Embryonic facial prominence (tissue), 1 donor: ENCODE measurements around the gene SSPN.
"Not testable (repeated sequence)": the region's sequence is repeated elsewhere in the genome, so short reads cannot be mapped to it uniquely, and the experiment has no call there.

Source experiments
- DNase-seq: peaks from one replicate; pipeline ENCODE4 v3.0.0-alpha.2; 2016; ENCODE audit errors: extremely low spot score

The SSPN gene

DNA sequence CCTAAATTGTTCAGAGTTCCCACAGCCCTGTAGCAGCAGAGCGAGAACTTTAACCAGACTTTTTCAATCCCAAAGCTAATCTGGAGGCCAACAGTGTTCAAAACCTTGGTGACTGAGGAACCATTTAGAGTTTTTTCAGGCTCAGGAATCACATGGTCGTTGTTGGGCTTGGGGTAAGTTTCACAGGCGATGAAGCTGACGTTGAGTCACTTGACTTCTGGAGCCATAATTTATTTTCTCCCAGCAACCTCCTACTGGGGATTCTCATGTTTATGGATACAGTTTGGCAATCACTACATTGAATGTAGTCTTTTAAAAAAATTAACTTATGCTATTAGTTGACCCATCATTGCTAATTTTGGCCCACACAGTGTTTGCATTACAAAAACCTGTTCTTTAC lies 34.5 kb downstream of the SSPN start:
- DNase-seq = no peak

- no peak for DNase-seq
These were observed 36.1 kb downstream of the SSPN start for GRCh38 chr12:26231470-26231869.

GRCh38 chr12:26231921-26232320 lies 36.5 kb downstream of the SSPN start:
- DNase-seq = no peak

DNA sequence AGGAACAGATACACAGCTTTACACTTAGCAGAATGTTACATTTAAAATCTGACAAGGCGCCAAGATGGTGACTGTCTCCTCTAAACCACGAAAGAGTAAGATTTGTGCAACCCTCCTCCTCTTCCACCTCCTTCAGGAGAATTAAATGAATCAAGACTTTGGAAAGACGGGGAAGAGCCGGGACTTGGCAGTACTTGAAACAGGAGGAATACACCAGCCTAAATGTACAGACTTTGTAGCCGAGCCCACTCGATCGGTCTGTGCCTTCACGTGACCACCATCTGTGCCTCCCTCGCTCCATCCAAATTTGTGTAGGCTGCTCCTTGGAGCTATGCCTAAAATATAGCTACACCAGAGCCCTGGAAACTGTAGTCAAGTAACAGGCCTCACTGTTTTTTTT lies 38.3 kb downstream of the SSPN start:
- DNase-seq = peak; percentile 60

DNA sequence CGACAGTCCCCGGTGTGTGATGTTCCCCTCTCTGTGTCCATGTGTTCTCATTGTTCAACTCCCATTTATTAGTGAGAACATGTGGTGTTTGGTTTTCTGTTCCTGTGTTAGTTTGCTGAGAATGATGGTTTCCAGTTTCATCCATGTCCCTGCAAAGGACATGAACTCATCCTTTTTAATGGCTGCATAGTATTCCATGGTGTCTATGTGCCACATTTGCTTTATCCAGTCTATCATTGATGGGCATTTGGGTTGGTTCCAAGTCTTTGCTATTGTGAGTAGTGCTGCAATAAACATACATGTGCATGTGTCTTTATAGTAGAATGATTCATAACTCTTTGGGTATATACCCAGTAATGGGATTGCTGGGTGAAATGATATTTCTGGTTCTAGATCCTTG lies 40.1 kb downstream of the SSPN start:
- DNase-seq = not testable (repeated sequence)

- no peak for DNase-seq
These were observed 43.2 kb downstream of the SSPN start for GRCh38 chr12:26238341-26239121.

DNA sequence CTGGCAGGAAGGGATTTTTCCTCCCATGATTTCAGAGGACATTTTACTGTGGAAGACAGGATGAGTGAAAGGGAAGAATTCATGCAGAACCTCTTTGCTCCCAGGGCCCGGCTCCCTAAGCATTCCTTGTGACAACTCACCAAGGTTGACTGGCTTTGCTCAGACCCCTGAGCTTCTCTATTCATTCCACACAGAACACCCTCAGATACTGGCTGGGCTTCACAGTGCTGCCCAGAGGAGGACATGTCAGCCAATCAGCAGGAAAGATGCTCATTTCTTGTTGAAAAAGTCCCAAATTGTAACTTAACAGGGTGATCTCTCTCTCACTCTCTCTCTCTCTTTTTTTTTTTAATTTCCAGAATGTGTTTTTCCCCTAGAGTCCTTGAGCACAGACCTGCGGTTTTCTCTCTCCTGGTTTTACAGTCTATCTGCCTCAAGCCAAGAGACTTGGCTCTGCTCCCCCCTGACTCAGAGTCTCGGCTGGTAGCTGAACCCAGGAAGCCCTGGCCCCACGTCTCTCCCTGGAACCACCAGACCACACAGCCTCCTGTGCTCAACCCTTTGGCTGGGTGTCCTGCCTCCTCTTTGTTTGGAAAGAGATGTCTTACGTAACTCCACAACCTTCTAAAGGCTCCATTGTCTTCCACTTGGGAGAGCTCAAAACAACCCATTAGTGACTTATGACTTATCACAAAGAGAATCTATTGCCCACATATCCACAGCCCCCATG lies 43.9 kb downstream of the SSPN start:
- DNase-seq = no peak

GRCh38 chr12:26239852-26240815 lies 44.8 kb downstream of the SSPN start:
- no peak for DNase-seq

DNA sequence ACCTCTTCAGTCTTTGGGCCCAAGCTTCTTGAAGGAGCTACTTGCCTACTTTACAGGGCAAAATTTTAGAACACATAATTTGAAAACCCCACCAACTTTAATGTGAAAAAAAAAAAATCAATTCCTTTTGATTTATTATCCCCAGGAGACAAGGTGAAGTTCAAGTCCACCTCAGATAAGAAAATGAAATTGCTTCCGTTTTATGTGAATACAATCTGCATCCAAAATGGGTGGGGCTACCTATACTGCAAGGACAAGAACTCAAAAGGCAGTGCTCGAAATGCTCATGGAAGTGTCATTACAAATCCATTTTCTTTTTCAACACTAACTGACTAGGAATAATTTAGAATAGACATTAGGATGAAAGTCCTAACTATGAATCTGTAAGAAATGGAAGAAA lies 45.7 kb downstream of the SSPN start:
- DNase-seq = no peak

DNA sequence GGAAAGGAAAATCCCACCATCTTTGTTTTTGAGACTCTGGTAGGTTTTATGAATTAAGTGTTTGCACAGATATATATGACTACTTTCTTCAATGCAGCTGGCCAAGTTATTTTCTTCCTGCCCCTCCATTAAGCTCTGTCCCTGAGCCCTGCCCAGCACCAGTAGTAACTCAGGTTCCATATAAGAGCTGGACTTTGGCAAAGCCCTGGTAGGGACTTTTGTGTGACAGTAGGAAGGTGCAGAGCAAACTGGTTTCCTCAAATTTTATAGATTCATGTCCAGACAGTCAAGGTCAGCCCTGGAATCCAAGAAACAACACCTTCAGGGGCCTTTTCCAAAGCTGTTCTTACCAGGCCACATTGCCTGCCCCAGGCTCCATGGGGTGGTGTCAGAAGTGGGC lies 47.3 kb downstream of the SSPN start:
- DNase-seq = no peak

DNA sequence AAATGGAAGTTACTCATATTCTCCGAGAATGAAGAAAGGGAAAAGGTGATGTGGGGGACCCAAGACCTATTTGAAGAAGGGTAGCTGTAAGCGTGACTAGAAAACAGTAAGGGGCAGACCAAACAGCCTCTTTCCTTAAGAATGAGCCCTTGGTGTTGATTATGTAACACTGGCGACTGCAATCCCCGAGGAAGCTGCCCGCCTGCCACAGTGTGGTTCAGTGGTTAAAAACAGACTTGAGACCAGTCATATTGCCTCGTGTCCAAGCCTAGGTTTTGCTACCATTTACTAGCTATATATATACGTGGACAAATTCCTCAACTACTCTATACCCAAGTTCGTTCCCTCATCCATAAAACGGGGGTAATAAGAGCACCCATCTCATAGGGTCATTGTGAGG lies 49.1 kb downstream of the SSPN start:
- DNase-seq = no peak

DNA sequence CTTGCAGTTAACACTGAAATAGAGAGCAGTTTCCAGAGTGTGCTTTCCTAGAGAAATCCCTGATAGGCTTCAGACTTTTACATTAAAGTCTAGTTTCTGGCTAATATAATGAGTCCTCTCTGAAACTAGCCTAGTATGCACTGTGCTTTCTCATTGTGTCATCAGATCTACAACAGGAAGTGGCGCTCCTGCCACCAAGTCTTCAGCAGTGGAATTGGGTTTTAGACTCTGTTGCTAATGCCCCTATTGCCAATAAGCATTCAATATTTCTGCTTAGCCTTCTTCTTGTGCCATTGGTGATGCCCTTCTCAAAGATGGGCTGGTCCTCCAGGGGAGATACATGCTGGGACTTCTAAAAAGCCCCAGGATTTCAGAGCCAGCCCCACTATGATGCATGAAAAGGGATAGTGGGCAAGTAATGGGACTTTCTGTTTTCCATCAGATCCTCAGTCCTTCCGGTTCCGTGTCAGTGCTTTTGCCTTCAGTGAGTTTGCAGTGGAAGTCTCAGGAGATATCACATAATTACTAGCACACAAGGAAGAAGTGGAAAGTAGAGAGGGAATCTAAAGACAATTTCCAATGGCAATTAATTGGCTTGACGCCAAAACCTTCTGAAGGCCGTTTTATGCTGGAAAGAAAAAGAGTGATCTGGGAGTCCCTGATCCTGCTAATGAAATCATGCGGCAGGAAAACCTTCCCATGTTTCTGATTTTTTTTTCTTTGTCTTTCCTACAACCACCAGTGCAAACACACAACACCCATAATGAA lies 50.0 kb downstream of the SSPN start:
- DNase-seq = no peak

DNA sequence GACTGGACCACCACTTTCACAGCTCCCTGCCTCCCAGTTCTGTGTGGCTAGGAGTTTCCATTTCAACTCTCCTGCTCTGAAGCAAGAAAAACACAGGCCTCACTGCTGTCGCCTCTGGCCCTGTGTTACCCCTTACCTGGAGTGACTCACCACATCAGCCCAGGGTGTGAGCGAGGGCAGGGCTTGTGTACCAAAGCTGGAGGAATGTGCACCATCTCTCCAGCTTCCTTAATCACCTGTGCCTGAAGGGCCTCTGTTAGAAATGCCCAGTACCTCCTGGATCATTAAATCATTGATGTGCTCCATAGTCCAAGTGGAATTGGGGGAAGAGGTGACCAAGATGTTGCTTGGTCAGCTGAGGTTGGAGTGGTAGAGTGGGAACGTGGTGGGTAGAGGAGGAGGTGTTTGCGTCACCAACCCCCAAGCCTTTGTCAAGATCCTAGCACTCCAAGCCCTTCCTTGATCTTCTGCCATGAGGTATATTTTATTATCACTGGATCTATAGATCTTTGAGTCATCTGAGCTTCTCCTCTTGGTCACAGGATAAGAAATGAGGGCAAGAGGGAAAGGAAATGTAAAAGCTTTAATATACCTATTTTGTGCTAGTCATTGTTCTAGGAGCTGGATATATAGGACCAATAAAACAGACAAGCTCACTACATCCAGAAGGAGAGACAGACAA lies 51.3 kb downstream of the SSPN start:
- no peak for DNase-seq

GRCh38 chr12:26247873-26248272 lies 52.5 kb downstream of the SSPN start:
- DNase-seq = no peak

- DNase-seq = no peak
These were observed 55.4 kb downstream of the SSPN start for GRCh38 chr12:26250801-26251200.

- no peak for DNase-seq
These were observed 56.2 kb downstream of the SSPN start for GRCh38 chr12:26251600-26251999.

DNA sequence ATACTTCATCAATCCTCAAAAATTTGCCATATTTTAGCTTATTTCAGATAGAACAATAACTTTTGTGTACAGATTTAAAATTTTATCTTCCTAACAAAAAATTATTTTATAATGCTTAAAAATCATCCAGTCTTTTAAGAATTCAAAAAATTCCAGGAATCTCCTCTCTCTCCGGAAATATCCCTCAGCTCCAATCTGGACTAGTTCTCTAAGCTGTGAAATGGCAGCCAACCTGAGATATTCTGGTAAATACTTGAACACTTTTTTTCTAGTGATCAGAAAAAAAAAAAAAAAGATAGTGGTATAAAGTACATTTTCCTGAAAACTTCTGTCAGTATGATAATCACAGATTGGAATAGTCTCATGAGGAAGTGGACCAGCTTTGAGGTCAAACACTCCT lies 57.6 kb downstream of the SSPN start:
- DNase-seq = no peak

DNA sequence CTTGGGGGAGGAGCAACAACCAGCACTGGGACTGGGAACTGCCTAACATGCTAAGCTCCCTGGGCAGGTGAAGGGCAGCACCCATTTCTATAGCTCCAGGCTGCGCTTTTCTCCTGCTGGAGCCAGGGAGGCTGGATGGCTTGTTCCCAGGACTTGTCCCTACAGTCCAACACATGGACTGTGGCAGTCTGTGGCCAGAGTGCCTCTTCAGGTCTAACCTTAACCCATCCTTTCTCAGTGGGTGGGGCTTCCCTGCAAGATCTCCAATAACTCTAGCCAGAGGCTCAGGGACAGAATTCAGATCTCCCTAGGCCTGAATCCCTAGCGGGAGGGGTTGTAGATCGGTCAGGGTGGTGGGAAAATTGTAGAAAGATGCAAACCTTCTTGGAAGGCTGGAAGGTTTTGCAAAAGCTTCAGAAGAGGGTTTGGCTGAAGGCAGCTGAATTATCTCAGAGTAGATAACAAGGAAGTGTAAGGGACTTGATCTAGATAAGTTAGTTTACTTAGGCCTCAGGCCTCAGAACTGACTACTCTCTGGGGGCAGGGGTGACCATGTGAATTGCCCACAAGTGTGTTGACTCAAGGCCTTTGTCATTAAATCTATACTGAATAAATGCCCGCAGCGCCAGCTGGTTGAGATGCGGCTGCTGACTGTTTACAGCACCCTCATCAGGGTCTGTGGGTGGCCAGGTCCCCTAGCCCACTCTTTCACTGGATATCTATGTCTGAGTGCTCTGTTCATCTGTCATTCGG lies 60.7 kb downstream of the SSPN start:
- no peak for DNase-seq

DNA sequence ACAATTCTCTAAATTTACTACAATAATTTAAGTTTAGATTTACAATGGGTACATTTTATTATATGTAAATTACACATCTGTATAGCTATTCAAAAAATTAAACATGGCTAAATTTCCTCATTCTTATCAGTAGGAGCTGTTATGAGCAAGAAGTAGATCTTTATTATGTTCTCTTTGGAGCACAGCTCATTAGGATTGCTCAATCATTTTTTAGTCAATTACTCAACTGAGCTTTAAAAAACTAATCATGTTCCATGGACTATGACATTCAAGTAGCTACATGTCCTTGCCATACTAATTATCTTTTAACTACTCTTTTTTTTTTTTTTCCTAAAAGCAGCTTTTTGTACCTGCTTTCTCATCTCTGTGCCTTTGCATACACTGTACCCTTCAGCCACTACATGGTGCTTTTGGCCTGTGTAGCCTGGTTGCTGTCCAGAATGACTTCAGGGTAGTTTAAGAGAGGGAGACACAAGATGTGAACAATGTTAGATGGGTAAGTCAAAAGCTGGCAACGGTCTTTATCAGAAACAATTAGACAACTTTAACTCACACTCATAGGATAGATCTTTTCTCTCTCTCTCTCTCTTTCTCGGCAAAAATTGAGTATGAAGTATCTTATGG lies 69.0 kb downstream of the SSPN start:
- no peak for DNase-seq

- no peak for DNase-seq
These were observed 70.2 kb downstream of the SSPN start for GRCh38 chr12:26265606-26266005.
